Astrocyte (in vitro differentiated cells and primary cell): ENCODE results near the gene CCDC197. TPM values are rescaled to one million over a fixed set of nuclear protein-coding genes. Genes with fewer than 3 reads are reported as not detected.

Experiments used
- DNase-seq: peaks from one replicate; pipeline ENCODE4 v3.0.0-alpha.2; 2010; ENCODE audit warnings: low read depth
- FAIRE-seq: peaks from 2 replicates; lab custom pipeline; 2011; peaks lifted over from hg19 to GRCh38; lab: Jason Lieb, UNC
- H2AFZ ChIP-seq: 2 replicates; pipeline ENCODE4 v1.6.0; 2012; ENCODE audit warnings: low read depth, low read length, inconsistent platforms
- H3K27ac ChIP-seq: 2 replicates; pipeline ENCODE4 v1.5.1; 2011; ENCODE audit warnings: low read depth, low read length, inconsistent platforms
- H3K27me3 ChIP-seq: 2 replicates; pipeline ENCODE4 v1.6.0; 2011; ENCODE audit warnings: low read length, inconsistent platforms; ENCODE audit not compliant: insufficient read depth
- H3K36me3 ChIP-seq: 2 replicates; pipeline ENCODE4 v1.5.1; 2011; ENCODE audit warnings: low read length, inconsistent platforms; ENCODE audit not compliant: insufficient read depth
- H3K4me1 ChIP-seq: 2 replicates; pipeline ENCODE4 v1.5.1; 2011; ENCODE audit warnings: low read length, inconsistent platforms; ENCODE audit not compliant: insufficient read depth
- H3K4me2 ChIP-seq: 2 replicates; pipeline ENCODE4 v1.6.0; 2012; ENCODE audit warnings: low read length, inconsistent platforms
- H3K4me3 ChIP-seq: 2 replicates; pipeline ENCODE4 v1.5.1; 2011; ENCODE audit warnings: low read depth, mild to moderate bottlenecking, low read length, inconsistent platforms; ENCODE audit not compliant: insufficient read depth
- H3K79me2 ChIP-seq: 2 replicates; pipeline ENCODE4 v1.6.0; 2012; ENCODE audit warnings: mild to moderate bottlenecking, low read length, inconsistent platforms; ENCODE audit not compliant: insufficient read depth
- H3K9ac ChIP-seq: 2 replicates; pipeline ENCODE4 v1.6.0; 2012; ENCODE audit warnings: mild to moderate bottlenecking, low read length, inconsistent platforms
- H3K9me3 ChIP-seq: 2 replicates; pipeline ENCODE4 v1.5.1; 2012; ENCODE audit warnings: low read depth, mild to moderate bottlenecking, low read length, inconsistent platforms; ENCODE audit not compliant: insufficient read depth
- H4K20me1 ChIP-seq: 2 replicates; pipeline ENCODE4 v1.6.0; 2012; ENCODE audit warnings: low read length, inconsistent platforms; ENCODE audit not compliant: insufficient read depth
- H3K27ac Mint-ChIP-seq: one replicate; pipeline ENCODE4 v1.8.0; 2021; ENCODE audit warnings: mild to moderate bottlenecking, mixed read lengths; ENCODE audit not compliant: unreplicated experiment
- H3K27me3 Mint-ChIP-seq: one replicate; pipeline ENCODE4 v1.8.0; 2021; ENCODE audit warnings: low read depth, mixed read lengths; ENCODE audit not compliant: unreplicated experiment
- H3K36me3 Mint-ChIP-seq: one replicate; pipeline ENCODE4 v1.8.0; 2021; ENCODE audit warnings: low read depth, mixed read lengths; ENCODE audit not compliant: unreplicated experiment
- H3K4me1 Mint-ChIP-seq: one replicate; pipeline ENCODE4 v1.8.0; 2021; ENCODE audit warnings: low read depth, mixed read lengths; ENCODE audit not compliant: unreplicated experiment
- H3K4me3 Mint-ChIP-seq: one replicate; pipeline ENCODE4 v1.8.0; 2021; ENCODE audit warnings: mild to moderate bottlenecking, moderate library complexity, mixed read lengths; ENCODE audit not compliant: unreplicated experiment
- H3K9me3 Mint-ChIP-seq: one replicate; pipeline ENCODE4 v1.8.0; 2021; ENCODE audit warnings: mild to moderate bottlenecking, mixed read lengths; ENCODE audit not compliant: unreplicated experiment
- EZH2 ChIP-seq: IDR thresholded peaks from 2 replicates; pipeline ENCODE4 v1.6.1; 2012; ENCODE audit warnings: mild to moderate bottlenecking, low read length, inconsistent platforms; ENCODE audit not compliant: insufficient read depth
- total RNA-seq: library from RNA; stranded (reverse); gene quantifications from 2 replicates; pipeline ENCODE4 v1.2.1, GENCODE V29; 2021
- TF ChIP-seq, protein P1 (sequence below): IDR thresholded peaks from 2 replicates; pipeline ENCODE4 v1.5.1; 2011; ENCODE audit warnings: low read depth, mild to moderate bottlenecking, inconsistent platforms, low read length, moderate library complexity; ENCODE audit not compliant: insufficient read depth

CCDC197 gene
- total RNA-seq, 1 donor from 2014 or later: not detected

DNA sequence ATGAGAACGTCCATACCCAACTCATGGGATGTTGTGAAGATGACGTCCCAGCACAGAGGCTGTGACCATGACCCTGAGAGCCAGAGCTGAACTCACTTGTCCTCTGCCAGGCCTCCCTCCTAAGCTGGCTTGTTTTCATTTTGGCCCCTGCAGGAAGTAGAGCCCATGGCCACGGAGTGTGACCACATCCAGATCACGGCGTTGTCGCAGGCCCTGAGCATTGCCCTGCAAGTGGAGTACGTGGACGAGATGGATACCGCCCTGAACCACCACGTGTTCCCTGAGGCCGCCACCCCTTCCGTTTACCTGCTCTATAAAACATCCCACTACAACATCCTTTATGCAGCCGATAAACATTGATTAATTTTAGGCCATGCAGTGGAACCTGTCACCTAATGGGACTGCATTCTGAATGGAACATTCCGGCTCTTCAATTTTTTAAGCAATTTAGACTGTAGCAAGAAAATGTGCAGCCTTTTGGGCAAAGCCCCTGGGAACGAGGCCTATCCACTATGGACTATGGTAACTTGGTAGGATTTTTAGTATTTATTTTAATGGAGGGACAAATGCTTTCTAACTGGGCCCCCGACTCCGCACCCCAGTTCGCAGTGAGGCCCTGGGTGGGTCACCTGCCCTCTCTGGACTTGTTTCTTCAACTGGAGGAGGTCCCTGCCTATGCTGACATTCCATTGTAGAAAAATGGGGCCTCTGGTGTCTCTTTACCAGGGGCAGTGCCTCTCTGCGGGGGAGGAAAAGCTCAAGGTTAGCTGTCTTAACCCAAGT lies 48.7 kb downstream of the CCDC197 start:
- H3K27me3 Mint-ChIP-seq: peaks cover 1% of the 10 kb centered on the region
- no peaks in the 10 kb centered on the region for H3K79me2 ChIP-seq
- H3K4me1 Mint-ChIP-seq: peaks cover 6% of the 10 kb centered on the region
- H3K36me3 Mint-ChIP-seq: peaks cover 21% of the 10 kb centered on the region
- peaks cover 38% of the 10 kb centered on the region for H3K36me3 ChIP-seq
- DNase-seq (no peak), FAIRE-seq (no peak)
- H2AFZ ChIP-seq: no peak overlapping the region
- TF ChIP-seq, protein P1, sequence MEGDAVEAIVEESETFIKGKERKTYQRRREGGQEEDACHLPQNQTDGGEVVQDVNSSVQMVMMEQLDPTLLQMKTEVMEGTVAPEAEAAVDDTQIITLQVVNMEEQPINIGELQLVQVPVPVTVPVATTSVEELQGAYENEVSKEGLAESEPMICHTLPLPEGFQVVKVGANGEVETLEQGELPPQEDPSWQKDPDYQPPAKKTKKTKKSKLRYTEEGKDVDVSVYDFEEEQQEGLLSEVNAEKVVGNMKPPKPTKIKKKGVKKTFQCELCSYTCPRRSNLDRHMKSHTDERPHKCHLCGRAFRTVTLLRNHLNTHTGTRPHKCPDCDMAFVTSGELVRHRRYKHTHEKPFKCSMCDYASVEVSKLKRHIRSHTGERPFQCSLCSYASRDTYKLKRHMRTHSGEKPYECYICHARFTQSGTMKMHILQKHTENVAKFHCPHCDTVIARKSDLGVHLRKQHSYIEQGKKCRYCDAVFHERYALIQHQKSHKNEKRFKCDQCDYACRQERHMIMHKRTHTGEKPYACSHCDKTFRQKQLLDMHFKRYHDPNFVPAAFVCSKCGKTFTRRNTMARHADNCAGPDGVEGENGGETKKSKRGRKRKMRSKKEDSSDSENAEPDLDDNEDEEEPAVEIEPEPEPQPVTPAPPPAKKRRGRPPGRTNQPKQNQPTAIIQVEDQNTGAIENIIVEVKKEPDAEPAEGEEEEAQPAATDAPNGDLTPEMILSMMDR: no peak
- no peak for TF ChIP-seq EZH2
- H3K4me2 ChIP-seq: no peak overlapping the region
- H3K9me3 ChIP-seq: no peaks in the 10 kb centered on the region
- H3K27ac Mint-ChIP-seq: no peak overlapping the region
- no peak overlapping the region for H3K4me3 Mint-ChIP-seq
- no peaks in the 10 kb centered on the region for H3K9me3 Mint-ChIP-seq
- H3K27me3 ChIP-seq: no peaks in the 10 kb centered on the region
- peaks cover 5% of the 10 kb centered on the region for H3K4me1 ChIP-seq
- H3K4me3 ChIP-seq: no peak overlapping the region
- peaks cover 34% of the 10 kb centered on the region for H4K20me1 ChIP-seq
- no peak overlapping the region for H3K9ac ChIP-seq
- no peak overlapping the region for H3K27ac ChIP-seq

DNA sequence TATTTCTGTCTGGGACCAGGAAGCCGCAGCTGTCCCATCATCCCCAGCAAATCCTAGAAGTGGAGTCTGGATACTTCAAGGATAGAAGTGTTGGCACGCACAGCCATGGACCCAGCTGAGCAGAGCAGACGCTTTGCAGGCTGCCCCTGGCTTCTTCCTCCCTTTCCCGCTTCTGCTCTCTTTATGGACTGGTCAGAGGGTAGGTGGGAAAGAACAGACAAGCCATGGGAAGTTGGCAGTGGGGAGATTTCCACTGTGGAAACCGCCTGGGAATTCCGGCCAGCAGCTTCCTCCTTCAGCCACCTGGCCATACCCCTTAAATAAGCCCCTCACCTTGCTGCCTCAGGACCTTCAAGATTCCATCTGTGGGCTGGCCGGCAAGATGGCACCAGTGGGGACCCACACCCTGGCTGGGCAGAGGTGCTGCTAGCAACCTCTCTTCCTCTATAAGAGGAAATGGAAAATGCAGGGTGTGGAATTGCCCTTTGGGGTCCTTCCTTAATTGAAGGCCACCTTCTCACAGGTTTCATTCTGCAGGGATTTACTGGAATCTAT lies 49.7 kb downstream of the CCDC197 start:
- DNase-seq: no peak
- peaks cover under 1% of the 10 kb centered on the region for H3K4me1 ChIP-seq
- Mint-ChIP-seq H3K4me3 (no peak overlapping the region), H3K4me1 (peaks cover 8% of the 10 kb centered on the region), H3K36me3 (peaks cover 29% of the 10 kb centered on the region), H3K27me3 (no peaks in the 10 kb centered on the region), H3K9me3 (no peaks in the 10 kb centered on the region), H3K27ac (no peak overlapping the region)
- H3K4me2 ChIP-seq: no peak overlapping the region
- TF ChIP-seq, protein P1: no peak
- no peak for TF ChIP-seq EZH2
- H3K9me3 ChIP-seq: no peaks in the 10 kb centered on the region
- no peak for FAIRE-seq
- H2AFZ ChIP-seq: no peak overlapping the region
- H3K27ac ChIP-seq: no peak overlapping the region
- no peak overlapping the region for H3K4me3 ChIP-seq
- H3K36me3 ChIP-seq: peaks cover 40% of the 10 kb centered on the region
- no peaks in the 10 kb centered on the region for H3K27me3 ChIP-seq
- no peaks in the 10 kb centered on the region for H3K79me2 ChIP-seq
- H4K20me1 ChIP-seq: peaks cover 39% of the 10 kb centered on the region
- no peak overlapping the region for H3K9ac ChIP-seq

DNA sequence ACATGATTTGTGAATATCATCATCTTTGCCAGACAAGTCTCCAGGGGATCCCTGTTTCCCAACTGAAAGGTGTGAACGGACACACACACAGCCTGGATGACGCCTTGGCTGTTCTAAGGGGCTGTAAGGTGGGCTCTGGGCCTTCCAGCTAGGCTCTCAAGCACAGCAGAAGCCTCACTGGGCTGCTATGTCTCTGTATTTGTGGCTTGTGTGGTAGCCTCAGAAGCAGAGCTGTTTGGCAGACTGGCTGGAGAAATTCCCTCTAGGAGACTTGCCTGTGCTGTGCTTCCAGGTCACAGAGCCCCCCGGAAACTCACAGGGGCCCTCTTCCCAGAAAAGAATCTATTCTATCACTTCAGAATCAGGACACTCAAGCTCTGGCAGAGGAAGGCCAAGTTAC lies 50.5 kb downstream of the CCDC197 start:
- H2AFZ ChIP-seq: no peak overlapping the region
- no peak overlapping the region for H3K4me3 Mint-ChIP-seq
- H3K9ac ChIP-seq: no peak overlapping the region
- no peaks in the 10 kb centered on the region for H3K9me3 Mint-ChIP-seq
- H3K27me3 Mint-ChIP-seq: no peaks in the 10 kb centered on the region
- H3K4me3 ChIP-seq: no peak overlapping the region
- no peak overlapping the region for H3K4me2 ChIP-seq
- no peaks in the 10 kb centered on the region for H3K4me1 ChIP-seq
- FAIRE-seq (no peak), DNase-seq (no peak)
- H3K27ac ChIP-seq: no peak overlapping the region
- no peaks in the 10 kb centered on the region for H3K79me2 ChIP-seq
- TF ChIP-seq EZH2: no peak
- TF ChIP-seq, protein P1: no peak
- H4K20me1 ChIP-seq: peaks cover 46% of the 10 kb centered on the region
- peaks cover 6% of the 10 kb centered on the region for H3K4me1 Mint-ChIP-seq
- H3K36me3 ChIP-seq: peaks cover 47% of the 10 kb centered on the region
- no peaks in the 10 kb centered on the region for H3K27me3 ChIP-seq
- H3K36me3 Mint-ChIP-seq: peaks cover 32% of the 10 kb centered on the region
- H3K27ac Mint-ChIP-seq: no peak overlapping the region
- H3K9me3 ChIP-seq: no peaks in the 10 kb centered on the region
